Fibroblast of lung (primary cell): ENCODE results near the gene SNRPD3.

Experiments used
- EZH2 ChIP-seq: IDR thresholded peaks from 2 replicates; pipeline ENCODE4 v1.5.1; 2012; ENCODE audit warnings: low read length, control low read depth, mild to moderate bottlenecking; ENCODE audit errors: missing control alignments
- TF ChIP-seq, protein P1 (sequence below), 2 donors: IDR thresholded peaks in 1 of 2; conservative IDR thresholded peaks in 1 of 2; 1 replicate in 1 of 2; 2 replicates in 1 of 2; pipeline ENCODE4 v1.5.1; 2011 to 2012; ENCODE audit warnings: low read length in 2 of 2, control low read depth in 1 of 2, inconsistent platforms in 1 of 2, low read depth in 1 of 2, mild to moderate bottlenecking in 1 of 2

DNA sequence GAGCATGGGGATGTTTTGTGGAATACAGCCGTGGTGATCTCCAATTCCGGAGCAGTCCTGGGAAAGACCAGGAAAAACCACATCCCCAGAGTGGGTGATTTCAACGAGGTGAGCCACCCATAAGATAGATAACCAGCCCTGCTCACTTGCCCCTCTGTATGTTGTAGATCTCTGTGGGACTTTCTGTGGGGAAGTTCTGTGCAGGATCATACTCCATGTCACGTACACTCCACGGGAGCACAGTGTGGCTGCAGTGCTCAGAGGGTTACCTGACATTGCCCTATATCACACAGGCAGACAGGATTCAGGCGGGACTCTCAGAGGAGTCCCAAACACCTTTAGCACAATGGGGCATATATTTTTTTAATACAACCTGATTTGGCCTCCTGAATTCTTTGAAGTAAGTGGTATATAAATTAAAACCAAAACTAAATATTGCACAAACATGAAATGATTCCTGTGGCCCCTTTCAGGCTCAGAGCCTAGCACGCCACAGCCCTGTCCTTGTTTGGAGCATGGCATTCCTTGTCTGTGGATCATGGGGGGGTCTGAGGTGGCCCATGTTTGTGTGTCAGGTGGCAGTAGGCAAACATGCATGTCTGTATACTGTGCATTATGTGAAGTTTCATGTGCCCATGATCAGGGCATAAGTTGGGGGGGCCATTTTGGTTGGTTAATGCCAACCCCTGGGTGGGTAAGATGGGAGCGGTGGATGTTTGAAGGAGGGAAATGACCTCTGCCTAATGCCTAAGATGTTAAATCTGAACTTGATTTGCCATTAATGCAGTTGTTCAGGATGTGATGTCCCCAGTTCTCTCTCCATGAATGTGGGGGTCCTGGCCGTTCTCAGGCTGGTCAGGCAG is 42.2 kb upstream of the SNRPD3 start:
- TF ChIP-seq, protein P1, sequence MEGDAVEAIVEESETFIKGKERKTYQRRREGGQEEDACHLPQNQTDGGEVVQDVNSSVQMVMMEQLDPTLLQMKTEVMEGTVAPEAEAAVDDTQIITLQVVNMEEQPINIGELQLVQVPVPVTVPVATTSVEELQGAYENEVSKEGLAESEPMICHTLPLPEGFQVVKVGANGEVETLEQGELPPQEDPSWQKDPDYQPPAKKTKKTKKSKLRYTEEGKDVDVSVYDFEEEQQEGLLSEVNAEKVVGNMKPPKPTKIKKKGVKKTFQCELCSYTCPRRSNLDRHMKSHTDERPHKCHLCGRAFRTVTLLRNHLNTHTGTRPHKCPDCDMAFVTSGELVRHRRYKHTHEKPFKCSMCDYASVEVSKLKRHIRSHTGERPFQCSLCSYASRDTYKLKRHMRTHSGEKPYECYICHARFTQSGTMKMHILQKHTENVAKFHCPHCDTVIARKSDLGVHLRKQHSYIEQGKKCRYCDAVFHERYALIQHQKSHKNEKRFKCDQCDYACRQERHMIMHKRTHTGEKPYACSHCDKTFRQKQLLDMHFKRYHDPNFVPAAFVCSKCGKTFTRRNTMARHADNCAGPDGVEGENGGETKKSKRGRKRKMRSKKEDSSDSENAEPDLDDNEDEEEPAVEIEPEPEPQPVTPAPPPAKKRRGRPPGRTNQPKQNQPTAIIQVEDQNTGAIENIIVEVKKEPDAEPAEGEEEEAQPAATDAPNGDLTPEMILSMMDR (conservative IDR thresholded peaks at IDR 0.05 in 1 of 2, IDR thresholded peaks at IDR 0.05 in 1 of 2; ENCODE audit: low read depth in 1 of 2, low read length in 2 of 2) = no peak
- no peak for TF ChIP-seq EZH2
